ENCODE measurements around the gene TOPAZ1.
A peak's percentile ranks its signal among the peaks of the same experiment; 100 is the strongest.

TOPAZ1 gene

GRCh38 chr3:44277925-44278324 lies 36.2 kb downstream of the TOPAZ1 start:
- Histone ChIP-seq H3K9ac (ENCODE audit: low read length) (no peak overlapping the region), H3K9me3 (ENCODE audit: insufficient read depth, low read length) (no peaks in the 10 kb centered on the region)
- TF ChIP-seq CTCF (IDR thresholded peaks at IDR 0.05; ENCODE audit: low read depth, low read length) (no peak), EZH2phosphoT487 (IDR thresholded peaks at IDR 0.05; ENCODE audit: low read depth) (no peak)

GRCh38 chr3:44280077-44280476 lies 38.4 kb downstream of the TOPAZ1 start:
- Histone ChIP-seq H3K27me3 (ENCODE audit: low read depth, low read length) (no peaks in the 10 kb centered on the region), H3K27ac (ENCODE audit: low read length) (no peak overlapping the region), H3K4me1 (ENCODE audit: low read length) (peaks cover 23% of the 10 kb centered on the region), H3K9me3 (ENCODE audit: insufficient read depth, low read length) (no peaks in the 10 kb centered on the region), H4K20me1 (ENCODE audit: insufficient read depth, low read length) (no peaks in the 10 kb centered on the region), H3K4me3 (ENCODE audit: low read length) (no peak overlapping the region), H3K9ac (ENCODE audit: low read length) (no peak overlapping the region), H2AFZ (ENCODE audit: low read depth, low read length) (no peak overlapping the region), H3K4me2 (ENCODE audit: low read length) (no peak overlapping the region), H3K36me3 (replicated peaks; ENCODE audit: low read depth, low read length) (no peaks in the 10 kb centered on the region), H3K79me2 (ENCODE audit: low read length) (no peaks in the 10 kb centered on the region)
- no peak for TF ChIP-seq EZH2phosphoT487 (IDR thresholded peaks at IDR 0.05; ENCODE audit: low read depth)
- TF ChIP-seq CTCF (IDR thresholded peaks at IDR 0.05; ENCODE audit: low read depth, low read length) = no peak

More at GRCh38 chr3:44277925-44278324, 36.2 kb downstream of the TOPAZ1 start:
- Histone ChIP-seq H3K4me2 (ENCODE audit: low read length) (no peak overlapping the region), H2AFZ (ENCODE audit: low read depth, low read length) (no peak overlapping the region), H3K4me1 (ENCODE audit: low read length) (peaks cover 10% of the 10 kb centered on the region), H3K4me3 (ENCODE audit: low read length) (no peak overlapping the region), H3K79me2 (ENCODE audit: low read length) (no peaks in the 10 kb centered on the region), H3K27ac (ENCODE audit: low read length) (no peak overlapping the region), H4K20me1 (ENCODE audit: insufficient read depth, low read length) (no peaks in the 10 kb centered on the region), H3K36me3 (replicated peaks; ENCODE audit: low read depth, low read length) (no peaks in the 10 kb centered on the region), H3K27me3 (ENCODE audit: low read depth, low read length) (no peaks in the 10 kb centered on the region)

GRCh38 chr3:44280631-44281030 lies 38.9 kb downstream of the TOPAZ1 start:
- no peaks in the 10 kb centered on the region for H3K79me2 ChIP-seq (ENCODE audit: low read length)

GRCh38 chr3:44284949-44285348 lies 43.3 kb downstream of the TOPAZ1 start:
- Histone ChIP-seq H2AFZ (ENCODE audit: low read depth, low read length) (no peak overlapping the region), H3K9ac (ENCODE audit: low read length) (no peak overlapping the region), H3K27ac (ENCODE audit: low read length) (no peak overlapping the region), H3K27me3 (ENCODE audit: low read depth, low read length) (no peaks in the 10 kb centered on the region), H3K9me3 (ENCODE audit: insufficient read depth, low read length) (no peaks in the 10 kb centered on the region), H3K4me2 (ENCODE audit: low read length) (peak overlapping the region; percentile 44), H3K36me3 (replicated peaks; ENCODE audit: low read depth, low read length) (no peaks in the 10 kb centered on the region), H3K4me3 (ENCODE audit: low read length) (0 out of 2 replicates have a peak overlapping the region, but pooled peaks have one; percentile 2), H3K4me1 (ENCODE audit: low read length) (peaks cover 27% of the 10 kb centered on the region), H4K20me1 (ENCODE audit: insufficient read depth, low read length) (no peaks in the 10 kb centered on the region), H3K79me2 (ENCODE audit: low read length) (no peaks in the 10 kb centered on the region)
- TF ChIP-seq EZH2phosphoT487 (IDR thresholded peaks at IDR 0.05; ENCODE audit: low read depth) (no peak), CTCF (IDR thresholded peaks at IDR 0.05; ENCODE audit: low read depth, low read length) (no peak)

More at GRCh38 chr3:44280631-44281030, 38.9 kb downstream of the TOPAZ1 start:
- peaks cover 27% of the 10 kb centered on the region for H3K4me1 ChIP-seq (ENCODE audit: low read length)
- no peak overlapping the region for H3K27ac ChIP-seq (ENCODE audit: low read length)
- no peak overlapping the region for H3K4me2 ChIP-seq (ENCODE audit: low read length)
- no peak overlapping the region for H3K9ac ChIP-seq (ENCODE audit: low read length)
- H4K20me1 ChIP-seq (ENCODE audit: insufficient read depth, low read length) = no peaks in the 10 kb centered on the region
- H3K27me3 ChIP-seq (ENCODE audit: low read depth, low read length) = no peaks in the 10 kb centered on the region
- H3K36me3 ChIP-seq (replicated peaks; ENCODE audit: low read depth, low read length) = no peaks in the 10 kb centered on the region
- no peak overlapping the region for H3K4me3 ChIP-seq (ENCODE audit: low read length)
- no peaks in the 10 kb centered on the region for H3K9me3 ChIP-seq (ENCODE audit: insufficient read depth, low read length)
- H2AFZ ChIP-seq (ENCODE audit: low read depth, low read length) = no peak overlapping the region
- TF ChIP-seq CTCF (IDR thresholded peaks at IDR 0.05; ENCODE audit: low read depth, low read length) (no peak), EZH2phosphoT487 (IDR thresholded peaks at IDR 0.05; ENCODE audit: low read depth) (no peak)

All from OCI-LY3 (cell line).